ENCODE data around the gene MUSK.

Gene MUSK

DNA sequence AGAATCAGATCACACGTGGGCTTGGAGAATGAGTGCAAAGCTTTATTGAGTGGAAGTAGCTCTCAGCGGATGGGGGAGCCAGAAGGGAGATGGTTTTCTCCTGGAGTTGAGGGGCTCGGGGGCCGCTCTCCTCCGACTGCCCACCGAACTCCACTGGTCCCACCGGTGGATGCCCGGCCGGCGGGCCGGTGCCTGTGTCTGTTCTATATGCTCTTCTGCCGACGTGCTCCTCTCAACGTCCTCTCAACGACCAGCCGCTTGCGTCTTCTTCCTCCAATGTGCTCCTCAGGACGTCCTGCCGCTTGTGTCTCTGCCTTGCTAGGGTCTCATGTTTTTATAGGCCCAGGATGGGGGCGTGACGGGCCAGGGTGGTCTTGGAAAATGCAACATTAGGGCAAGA, 161.9 kb downstream of the MUSK start:
- H3K23ac ChIP-seq (ENCODE audit: low read length in 2 of 2) = no peak overlapping the region
- H3K27ac ChIP-seq (ENCODE audit: low read length, poor library complexity, severe bottlenecking) = no peak overlapping the region
- no peak overlapping the region for H3K18ac ChIP-seq (ENCODE audit: low read depth in 1 of 2, low read length in 2 of 2)
- no peak overlapping the region for H2AK5ac ChIP-seq (ENCODE audit: low read length, severe bottlenecking)
- H4K91ac ChIP-seq (ENCODE audit: low read length) = no peak overlapping the region
- no peak overlapping the region for H3K9ac ChIP-seq (ENCODE audit: low read length)
- 96% methylated on average over 21 of the region's 21 CpGs for WGBS
- no peak overlapping the region for H2BK120ac ChIP-seq (ENCODE audit: low read depth, low read length)
- no peak overlapping the region for H3K4me3 ChIP-seq (ENCODE audit: insufficient read depth in 1 of 2, low read depth in 1 of 2, low read length in 2 of 2)
- DNase-seq = no peak
- no peaks in the 10 kb centered on the region for H3K36me3 ChIP-seq (ENCODE audit: control insufficient read depth in 1 of 2, insufficient read depth in 2 of 2, low read depth in 1 of 2, low read length in 2 of 2)
- H3K27me3 ChIP-seq (ENCODE audit: control insufficient read depth in 1 of 2, insufficient read depth in 1 of 2, low read length in 2 of 2) = no peaks in the 10 kb centered on the region
- no peak overlapping the region for H2BK12ac ChIP-seq (ENCODE audit: low read length in 2 of 2)
- H3K4me1 ChIP-seq (ENCODE audit: control insufficient read depth, insufficient read depth, low read depth, low read length) = no peaks in the 10 kb centered on the region
- no peak overlapping the region for H3K14ac ChIP-seq (ENCODE audit: low read length in 2 of 2)
- no peaks in the 10 kb centered on the region for H3K79me1 ChIP-seq (replicated peaks; ENCODE audit: low read length, poor library complexity, severe bottlenecking)
- H2BK15ac ChIP-seq (ENCODE audit: low read depth, poor library complexity, severe bottlenecking) = no peak overlapping the region
- H2AFZ ChIP-seq (ENCODE audit: low read depth, low read length) = no peak overlapping the region
- H2BK5ac ChIP-seq (ENCODE audit: low read depth, low read length, poor library complexity, severe bottlenecking) = no peak overlapping the region
- no peaks in the 10 kb centered on the region for H3K9me3 ChIP-seq (ENCODE audit: control insufficient read depth, low read length)
- no peak overlapping the region for H3K4ac ChIP-seq (ENCODE audit: low read depth in 1 of 2, low read length in 2 of 2)
- no peak overlapping the region for H3K4me2 ChIP-seq (ENCODE audit: low read length, poor library complexity, severe bottlenecking)
- no peak overlapping the region for H4K8ac ChIP-seq (ENCODE audit: low read length)

DNA sequence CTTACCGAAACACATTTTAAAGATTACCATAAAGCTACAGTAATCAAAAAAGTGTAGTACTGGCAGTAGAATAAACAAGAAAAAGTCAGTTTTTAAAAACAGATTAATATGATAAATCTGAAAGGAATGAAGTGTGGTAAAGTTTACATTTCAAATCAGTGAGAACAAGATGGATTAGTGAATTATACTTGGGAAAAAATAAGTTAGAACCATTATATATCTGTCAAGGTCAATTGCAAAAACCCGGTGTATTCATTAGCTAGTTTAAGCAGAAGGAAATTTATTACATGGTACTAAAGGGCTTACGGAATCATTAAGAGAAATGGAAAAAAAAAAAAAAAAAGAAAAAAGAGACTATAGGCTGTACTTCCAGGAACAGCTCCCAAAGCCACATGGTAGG, 164.3 kb downstream of the MUSK start:
- no peak overlapping the region for H2AK5ac ChIP-seq (ENCODE audit: low read length, severe bottlenecking)
- no peak overlapping the region for H4K91ac ChIP-seq (ENCODE audit: low read length)
- H2BK120ac ChIP-seq (ENCODE audit: low read depth, low read length) = no peak overlapping the region
- no peak overlapping the region for H3K23ac ChIP-seq (ENCODE audit: low read length in 2 of 2)
- H3K36me3 ChIP-seq (ENCODE audit: control insufficient read depth in 1 of 2, insufficient read depth in 2 of 2, low read depth in 1 of 2, low read length in 2 of 2) = no peaks in the 10 kb centered on the region
- H3K9me3 ChIP-seq (ENCODE audit: control insufficient read depth, low read length) = no peaks in the 10 kb centered on the region
- no peak overlapping the region for H2BK5ac ChIP-seq (ENCODE audit: low read depth, low read length, poor library complexity, severe bottlenecking)
- H2AFZ ChIP-seq (ENCODE audit: low read depth, low read length) = no peak overlapping the region
- no peak overlapping the region for H2BK15ac ChIP-seq (ENCODE audit: low read depth, poor library complexity, severe bottlenecking)
- no peak overlapping the region for H2BK12ac ChIP-seq (ENCODE audit: low read length in 2 of 2)
- no peaks in the 10 kb centered on the region for H3K27me3 ChIP-seq (ENCODE audit: control insufficient read depth in 1 of 2, insufficient read depth in 1 of 2, low read length in 2 of 2)
- H3K79me1 ChIP-seq (replicated peaks; ENCODE audit: low read length, poor library complexity, severe bottlenecking) = no peaks in the 10 kb centered on the region
- no peak for DNase-seq
- no peaks in the 10 kb centered on the region for H3K4me1 ChIP-seq (ENCODE audit: control insufficient read depth, insufficient read depth, low read depth, low read length)
- H4K8ac ChIP-seq (ENCODE audit: low read length) = no peak overlapping the region
- no peak overlapping the region for H3K9ac ChIP-seq (ENCODE audit: low read length)
- H3K18ac ChIP-seq (ENCODE audit: low read depth in 1 of 2, low read length in 2 of 2) = no peak overlapping the region
- H3K27ac ChIP-seq (ENCODE audit: low read length, poor library complexity, severe bottlenecking) = no peak overlapping the region
- H3K14ac ChIP-seq (ENCODE audit: low read length in 2 of 2) = no peak overlapping the region
- H3K4ac ChIP-seq (ENCODE audit: low read depth in 1 of 2, low read length in 2 of 2) = no peak overlapping the region
- no peak overlapping the region for H3K4me3 ChIP-seq (ENCODE audit: insufficient read depth in 1 of 2, low read depth in 1 of 2, low read length in 2 of 2)
- no peak overlapping the region for H3K4me2 ChIP-seq (ENCODE audit: low read length, poor library complexity, severe bottlenecking)
- 0% methylated on average over 1 of the region's 3 CpGs for WGBS

DNA sequence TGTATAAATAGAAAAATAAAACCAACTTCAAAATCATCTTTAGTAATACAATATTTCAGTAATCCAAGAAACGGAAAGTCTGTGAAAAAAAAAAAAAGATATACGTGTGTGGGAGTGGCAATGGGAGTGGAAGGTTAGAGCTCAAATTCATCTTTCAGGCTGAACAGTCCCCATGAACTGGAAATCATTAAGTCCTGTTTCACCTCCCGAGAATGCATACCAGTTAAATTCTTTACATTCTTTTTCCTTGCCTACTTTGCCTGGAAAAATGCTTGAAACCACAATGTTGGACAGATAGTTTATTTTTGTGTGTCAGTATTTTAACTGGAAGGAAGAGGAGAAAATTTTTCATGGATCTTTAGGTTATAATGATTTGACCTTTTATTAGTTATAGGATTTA, 166.8 kb downstream of the MUSK start:
- peak; percentile 54 for DNase-seq
- no CpG with 5 or more reads among the region's 3 CpGs for WGBS
- Histone ChIP-seq H3K36me3 (ENCODE audit: control insufficient read depth in 1 of 2, insufficient read depth in 2 of 2, low read depth in 1 of 2, low read length in 2 of 2) (no peaks in the 10 kb centered on the region), H4K91ac (ENCODE audit: low read length) (no peak overlapping the region), H3K4me1 (ENCODE audit: control insufficient read depth, insufficient read depth, low read depth, low read length) (no peaks in the 10 kb centered on the region), H3K23ac (ENCODE audit: low read length in 2 of 2) (no peak overlapping the region), H3K4me3 (ENCODE audit: insufficient read depth in 1 of 2, low read depth in 1 of 2, low read length in 2 of 2) (no peak overlapping the region), H3K27me3 (ENCODE audit: control insufficient read depth in 1 of 2, insufficient read depth in 1 of 2, low read length in 2 of 2) (no peaks in the 10 kb centered on the region), H2AFZ (ENCODE audit: low read depth, low read length) (no peak overlapping the region), H3K18ac (ENCODE audit: low read depth in 1 of 2, low read length in 2 of 2) (no peak overlapping the region), H3K9me3 (ENCODE audit: control insufficient read depth, low read length) (no peaks in the 10 kb centered on the region), H3K9ac (ENCODE audit: low read length) (peak overlapping the region; percentile 49), H2BK120ac (ENCODE audit: low read depth, low read length) (no peak overlapping the region), H2BK15ac (ENCODE audit: low read depth, poor library complexity, severe bottlenecking) (no peak overlapping the region), H3K4ac (ENCODE audit: low read depth in 1 of 2, low read length in 2 of 2) (no peak overlapping the region), H3K79me1 (replicated peaks; ENCODE audit: low read length, poor library complexity, severe bottlenecking) (peaks cover 2% of the 10 kb centered on the region), H2BK5ac (ENCODE audit: low read depth, low read length, poor library complexity, severe bottlenecking) (peak overlapping the region; percentile 95), H3K14ac (ENCODE audit: low read length in 2 of 2) (no peak overlapping the region), H2AK5ac (ENCODE audit: low read length, severe bottlenecking) (no peak overlapping the region), H4K8ac (ENCODE audit: low read length) (no peak overlapping the region), H2BK12ac (ENCODE audit: low read length in 2 of 2) (no peak overlapping the region), H3K27ac (ENCODE audit: low read length, poor library complexity, severe bottlenecking) (peak overlapping the region; percentile 86), H3K4me2 (ENCODE audit: low read length, poor library complexity, severe bottlenecking) (no peak overlapping the region)

GRCh38 chr9:110835859-110836271, 167.3 kb downstream of the MUSK start:
- Histone ChIP-seq H3K18ac (ENCODE audit: low read depth in 1 of 2, low read length in 2 of 2) (no peak overlapping the region), H3K14ac (ENCODE audit: low read length in 2 of 2) (no peak overlapping the region), H4K8ac (ENCODE audit: low read length) (no peak overlapping the region), H3K9ac (ENCODE audit: low read length) (peak overlapping the region; percentile 49), H3K79me1 (replicated peaks; ENCODE audit: low read length, poor library complexity, severe bottlenecking) (peaks cover 2% of the 10 kb centered on the region), H3K4me3 (ENCODE audit: insufficient read depth in 1 of 2, low read depth in 1 of 2, low read length in 2 of 2) (no peak overlapping the region), H2AFZ (ENCODE audit: low read depth, low read length) (no peak overlapping the region), H3K9me3 (ENCODE audit: control insufficient read depth, low read length) (no peaks in the 10 kb centered on the region), H4K91ac (ENCODE audit: low read length) (no peak overlapping the region), H2BK120ac (ENCODE audit: low read depth, low read length) (no peak overlapping the region), H2BK12ac (ENCODE audit: low read length in 2 of 2) (no peak overlapping the region), H2BK15ac (ENCODE audit: low read depth, poor library complexity, severe bottlenecking) (no peak overlapping the region), H2BK5ac (ENCODE audit: low read depth, low read length, poor library complexity, severe bottlenecking) (peak overlapping the region; percentile 66), H3K23ac (ENCODE audit: low read length in 2 of 2) (no peak overlapping the region), H3K36me3 (ENCODE audit: control insufficient read depth in 1 of 2, insufficient read depth in 2 of 2, low read depth in 1 of 2, low read length in 2 of 2) (no peaks in the 10 kb centered on the region), H3K27me3 (ENCODE audit: control insufficient read depth in 1 of 2, insufficient read depth in 1 of 2, low read length in 2 of 2) (no peaks in the 10 kb centered on the region), H3K4ac (ENCODE audit: low read depth in 1 of 2, low read length in 2 of 2) (no peak overlapping the region), H2AK5ac (ENCODE audit: low read length, severe bottlenecking) (peak overlapping the region; percentile 36), H3K4me1 (ENCODE audit: control insufficient read depth, insufficient read depth, low read depth, low read length) (no peaks in the 10 kb centered on the region), H3K4me2 (ENCODE audit: low read length, poor library complexity, severe bottlenecking) (peak overlapping the region; percentile 35), H3K27ac (ENCODE audit: low read length, poor library complexity, severe bottlenecking) (peak overlapping the region; percentile 86)
- WGBS = no CpG with 5 or more reads among the region's 1 CpG
- peak; percentile 35 for DNase-seq

All from mesenchymal stem cell (in vitro differentiated cells and primary cell).